GM18951 (cell line): ENCODE results near the gene POU6F2.

Experiments used
- POLR2A ChIP-seq: IDR thresholded peaks from 4 replicates; pipeline ENCODE4 v1.6.1; 2011; ENCODE audit warnings: mild to moderate bottlenecking; ENCODE audit not compliant: insufficient read length, insufficient read depth; ENCODE audit errors: extremely low read depth
- in situ Hi-C: fragments of 300-500 bp; cut with MboI; formaldehyde crosslinking; loops from one replicate; pipeline ENCODE4 v1.12.0; 2022; ENCODE audit warnings: low sequenced_read_pairs, mixed read lengths, inconsistent platforms; ENCODE audit not compliant: unreplicated experiment

The POU6F2 gene

GRCh38 chr7:39291628-39292410 lies 314.1 kb downstream of the POU6F2 start:
- no peak for TF ChIP-seq POLR2A

DNA sequence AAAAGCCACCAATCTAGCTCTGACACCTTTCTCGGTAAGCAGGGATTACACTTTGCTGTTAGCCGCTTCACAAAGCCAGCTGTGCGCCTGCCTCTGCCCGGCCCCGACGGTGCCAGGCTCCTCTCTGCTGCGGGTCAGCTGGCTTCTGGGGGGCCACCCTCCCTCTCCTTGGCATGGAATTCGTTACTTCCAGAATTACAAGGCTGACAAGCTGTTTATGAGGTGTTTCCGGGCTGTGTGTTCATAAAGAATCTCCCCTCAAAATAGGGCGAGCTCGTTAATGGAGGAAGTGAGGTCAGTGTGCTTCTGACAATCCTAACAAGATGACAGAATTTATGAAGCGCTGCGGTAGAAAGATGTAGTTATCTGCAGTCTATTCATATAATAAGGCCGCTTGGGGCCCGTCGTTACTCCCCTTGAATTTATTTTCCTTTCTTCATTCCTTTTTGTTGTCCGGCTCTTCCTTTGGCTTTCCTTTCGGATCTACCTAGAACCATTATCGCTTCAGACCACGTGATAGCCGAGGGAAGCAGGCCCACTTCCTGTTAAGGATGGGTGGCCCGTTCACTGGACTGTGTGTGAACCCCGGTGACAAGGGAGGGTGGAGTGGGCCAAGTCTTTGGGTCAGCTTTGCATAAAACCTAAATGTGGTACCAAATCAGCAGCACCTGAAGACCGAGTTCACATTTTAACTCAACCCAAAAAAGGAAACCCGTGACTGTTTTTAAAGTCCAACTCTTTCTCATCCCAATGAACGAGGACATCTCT lies 315.5 kb downstream of the POU6F2 start:
- TF ChIP-seq POLR2A = no peak
- in situ Hi-C loops = no loop called here

More at GRCh38 chr7:39291628-39292410, 314.1 kb downstream of the POU6F2 start:
- in situ Hi-C loops = no loop called here

- in situ Hi-C loops = no loop called here
Measured at GRCh38 chr7:39294022-39294421, 316.3 kb downstream of the POU6F2 start.

GRCh38 chr7:39295796-39296195 lies 318.1 kb downstream of the POU6F2 start:
- in situ Hi-C loops = no loop called here
- TF ChIP-seq POLR2A = no peak

More at GRCh38 chr7:39294022-39294421, 316.3 kb downstream of the POU6F2 start:
- TF ChIP-seq POLR2A = no peak

- no peak for TF ChIP-seq POLR2A
- in situ Hi-C loops = no loop called here
Measured at GRCh38 chr7:39299695-39300094, 322.0 kb downstream of the POU6F2 start.

GRCh38 chr7:39300276-39300675 lies 322.6 kb downstream of the POU6F2 start:
- no peak for TF ChIP-seq POLR2A
- in situ Hi-C loops = no loop called here

- no peak for TF ChIP-seq POLR2A
- in situ Hi-C loops = no loop called here
Measured at GRCh38 chr7:39301543-39301942, 323.8 kb downstream of the POU6F2 start.

GRCh38 chr7:39304178-39304577 lies 326.5 kb downstream of the POU6F2 start:
- in situ Hi-C loops = no loop called here

GRCh38 chr7:39304668-39305405 lies 327.1 kb downstream of the POU6F2 start:
- in situ Hi-C loops = no loop called here
- TF ChIP-seq POLR2A = no peak

More at GRCh38 chr7:39304178-39304577, 326.5 kb downstream of the POU6F2 start:
- no peak for TF ChIP-seq POLR2A

DNA sequence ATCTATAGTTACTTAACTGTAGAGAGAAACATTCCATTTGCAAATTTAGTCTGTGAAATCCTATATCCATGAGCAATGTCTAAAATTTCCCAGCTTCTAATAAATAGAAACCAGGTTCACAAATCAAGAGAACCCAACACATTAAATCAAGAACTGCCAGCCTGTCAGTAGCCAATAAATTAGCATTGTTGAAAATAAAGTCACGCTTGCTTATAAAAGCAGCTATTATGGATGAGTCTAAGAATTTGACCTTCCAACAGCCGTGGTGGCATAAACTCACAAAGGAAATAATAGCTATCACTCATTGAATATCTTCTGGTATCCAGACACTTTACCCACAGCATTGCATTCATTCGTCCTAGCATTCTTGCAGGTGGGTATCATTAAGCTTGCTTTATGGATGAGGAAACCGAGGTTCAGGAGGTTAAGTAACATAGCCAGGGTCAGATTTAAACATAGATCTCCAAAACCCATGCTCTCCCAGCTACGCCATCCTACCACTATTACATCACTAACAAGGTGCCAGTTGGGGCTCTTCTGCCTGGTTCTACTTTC lies 328.4 kb downstream of the POU6F2 start:
- in situ Hi-C loops = no loop called here
- no peak for TF ChIP-seq POLR2A

DNA sequence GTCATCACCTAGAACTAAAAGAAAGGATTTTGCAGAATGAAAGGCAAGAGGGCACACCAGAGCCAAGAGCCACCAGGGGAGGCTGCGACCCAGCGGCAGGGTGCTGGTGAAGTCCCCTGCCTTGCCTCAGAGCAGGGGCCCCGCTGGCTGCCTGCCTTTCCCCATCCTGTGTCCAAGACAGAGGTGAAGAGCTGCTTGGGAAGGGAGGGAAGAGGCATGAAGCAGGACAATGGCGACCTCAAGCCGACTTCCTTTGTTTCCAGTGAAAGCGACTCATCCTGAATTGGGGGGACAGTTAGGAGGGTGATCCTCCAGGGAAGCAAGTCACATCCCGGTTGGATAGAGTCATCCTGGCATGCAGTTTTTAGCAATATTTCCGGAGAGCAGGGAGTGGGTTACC lies 333.0 kb downstream of the POU6F2 start:
- in situ Hi-C loops = no loop called here
- TF ChIP-seq POLR2A = no peak

DNA sequence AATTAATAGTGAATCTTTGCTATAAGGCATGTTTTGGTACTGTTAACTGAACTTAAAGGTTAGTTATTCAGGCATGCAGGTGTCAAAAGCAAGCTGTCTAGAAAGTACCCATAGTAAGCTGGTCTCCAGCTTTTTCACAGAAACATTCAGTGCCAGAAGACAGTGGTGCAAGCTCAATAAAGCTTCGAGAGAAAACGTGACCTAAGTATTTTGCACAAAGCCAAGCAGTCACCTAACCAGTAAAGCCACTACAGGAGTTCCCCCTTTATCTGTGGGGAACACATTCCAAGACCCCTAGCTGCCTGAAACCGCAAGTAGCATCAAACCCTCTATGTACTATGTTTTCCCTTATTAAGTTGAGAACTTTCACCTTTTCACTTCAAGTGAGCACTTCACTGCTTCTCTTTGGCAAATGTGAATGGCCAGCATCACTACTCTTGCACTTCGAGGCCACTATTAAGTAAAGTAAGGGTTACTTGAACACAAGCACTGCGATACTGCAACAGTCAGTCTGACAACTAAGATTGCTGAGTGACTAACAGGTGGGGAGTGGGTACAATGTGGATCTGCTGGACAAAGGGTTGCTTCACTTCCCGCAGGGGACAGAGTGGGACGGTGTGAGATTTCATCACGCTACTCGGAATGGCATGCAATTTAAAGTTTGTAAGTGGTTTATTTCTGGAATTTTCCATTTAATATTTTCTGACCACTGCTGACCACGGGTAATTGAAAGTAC lies 334.7 kb downstream of the POU6F2 start:
- TF ChIP-seq POLR2A = no peak
- in situ Hi-C loops = no loop called here
